ENCODE data around the gene MAD1L1. TPM values are rescaled to one million over a fixed set of nuclear protein-coding genes. Genes with fewer than 3 reads are reported as not detected.

The MAD1L1 gene
- total and polyA plus RNA-seq, 2 of the 8 experiments (the other 6 are each of a cell fraction or from before 2014, with no cell fraction given), result 40.4 to 44.6 TPM

DNA sequence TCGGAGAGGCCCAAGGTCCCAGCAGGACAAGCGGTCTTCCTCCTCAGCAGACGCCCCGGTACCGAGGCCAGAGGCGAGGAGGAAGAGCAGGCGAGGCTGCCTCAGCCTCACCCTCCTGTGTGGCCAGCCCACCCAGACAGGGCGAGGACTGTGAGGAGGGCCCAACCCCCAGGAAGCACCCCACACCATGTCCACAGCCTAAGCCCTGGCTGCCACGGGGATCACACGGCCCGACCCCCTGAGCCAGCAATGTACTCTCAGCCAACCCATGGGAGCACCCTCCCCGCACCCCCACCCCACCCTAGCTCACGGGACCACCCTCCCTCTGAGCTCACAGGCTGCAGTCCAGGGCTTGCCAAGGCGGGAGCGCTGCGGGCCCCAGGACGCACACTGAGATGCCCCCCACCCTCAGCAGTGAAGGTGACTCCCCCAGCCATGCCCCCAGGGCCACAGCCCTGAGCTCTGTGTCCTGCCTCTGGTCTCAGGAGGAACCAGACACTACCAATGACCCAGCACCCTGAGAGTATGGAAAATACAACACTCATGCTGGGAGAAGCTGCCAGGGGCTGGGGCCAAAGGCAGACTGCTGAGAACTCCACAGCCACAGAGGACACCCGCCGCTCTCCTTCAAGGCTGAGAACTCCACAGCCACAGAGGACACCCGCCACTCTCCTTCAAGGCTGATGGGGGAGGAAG, 93.6 kb downstream of the MAD1L1 start:
- Histone ChIP-seq H3K9ac (replicated peaks in 1 of 4; ENCODE audit: extremely low read depth in 1 of 4, low read depth in 3 of 4, low read length in 3 of 4) (no peak overlapping the region; a peak in 1 of 7 replicates), H2BK12ac (ENCODE audit: low read depth, low read length) (no peak overlapping the region), H3K27me3 (replicated peaks in 1 of 4; ENCODE audit: control insufficient read depth in 3 of 4, extremely low read depth in 1 of 4, insufficient read depth in 3 of 4, low read length in 3 of 4) (no peaks in the 10 kb centered on the region), H3K4me3 (ENCODE audit: extremely low read depth in 1 of 4, insufficient read depth in 2 of 4, low read depth in 3 of 4, low read length in 4 of 4) (no peak overlapping the region), H3K23me2 (ENCODE audit: low read depth, low read length) (no peaks in the 10 kb centered on the region), H3K56ac (replicated peaks; ENCODE audit: insufficient read length, low read depth, low read length) (no peak overlapping the region), H3K27ac (ENCODE audit: low read depth, low read length) (no peak overlapping the region), H3K4me2 (ENCODE audit: insufficient read depth in 1 of 2, low read depth in 2 of 2, low read length in 2 of 2) (no peak overlapping the region), H3K9me3 (ENCODE audit: insufficient read depth in 2 of 2, low read depth in 1 of 2, low read length in 1 of 2) (peaks cover 0 to 3% of the 10 kb centered on the region in 2 experiments; a peak in 2 of 4 replicates), H2BK5ac (ENCODE audit: low read depth, low read length) (no peak overlapping the region; the same call in 1 of the 2 replicates), H3K4ac (replicated peaks; ENCODE audit: insufficient read length, low read depth, low read length) (no peak overlapping the region), H2BK20ac (ENCODE audit: low read length) (no peak overlapping the region), H2AK5ac (ENCODE audit: low read depth, low read length) (0 out of 2 replicates have a peak overlapping the region, but pooled peaks have one; percentile 6), H4K5ac (ENCODE audit: insufficient read length, low read depth, low read length) (no peak overlapping the region), H3K4me1 (replicated peaks in 1 of 4; ENCODE audit: control insufficient read depth in 3 of 4, insufficient read depth in 4 of 4, low read length in 3 of 4) (peaks cover 0 to 4% (median 0%) of the 10 kb centered on the region in 4 experiments; a peak in 1 of 7 replicates), H4K20me1 (replicated peaks in 1 of 2; ENCODE audit: control insufficient read depth in 1 of 2, insufficient read depth in 2 of 2, low read length in 2 of 2) (peaks cover 0 to 2% of the 10 kb centered on the region in 2 experiments), H2BK120ac (replicated peaks; ENCODE audit: low read depth, low read length) (no peak overlapping the region), H3K18ac (ENCODE audit: extremely low read depth, low read length) (no peak overlapping the region; the same call in 1 of the 2 replicates), H4K8ac (ENCODE audit: extremely low read depth, insufficient read depth, low read length) (0 out of 2 replicates have a peak overlapping the region, but pooled peaks have one; percentile 12), H4K91ac (replicated peaks; ENCODE audit: insufficient read length, low read length) (no peak overlapping the region), H2BK15ac (ENCODE audit: low read length) (no peak overlapping the region), H3K79me1 (ENCODE audit: low read depth, low read length) (peaks cover 10% of the 10 kb centered on the region), H3K23ac (ENCODE audit: insufficient read length) (no peak overlapping the region), H3K36me3 (ENCODE audit: control insufficient read depth in 2 of 4, insufficient read depth in 4 of 4, low read length in 3 of 4) (peaks cover 0 to 18% (median 12%) of the 10 kb centered on the region in 4 experiments; a peak in 6 of 8 replicates), H2AFZ (ENCODE audit: low read length) (no peak overlapping the region), H3K79me2 (ENCODE audit: control insufficient read depth in 1 of 2, insufficient read depth in 2 of 2, low read length in 2 of 2) (no peaks in the 10 kb centered on the region), H3K14ac (ENCODE audit: insufficient read length) (no peak overlapping the region)
- no peak for DNase-seq (ENCODE audit: low read depth in 1 of 2, low spot score in 2 of 2)
- FAIRE-seq, result no peak
- POLR2A ChIA-PET (ENCODE audit: partially characterized antibody), result no interaction called here
- WGBS, 2 experiments (ENCODE audit: extremely low coverage in 1 of 2, insufficient coverage in 1 of 2, insufficient read length in 1 of 2, insufficient replicate concordance in 2 of 2, low coverage in 1 of 2, low lambda C conversion rate in 2 of 2, missing lambda C conversion rate in 1 of 2), result 93% methylated on average over 10 of the region's 20 CpGs; no CpG with 5 or more reads in 1 of the 2 experiments
- CTCF ChIA-PET (ENCODE audit: partially characterized antibody), result interaction anchor here (0.6 to 0.9 kb wide), 3 partner anchors 19 to 170 kb away, joined by 3 to 4 read pairs (median 3); no protein-coding TSS in a partner anchor
- TF ChIP-seq FOSL1 (IDR thresholded peaks at IDR 0.05; ENCODE audit: insufficient read depth, low read depth, low read length), result no peak
- TF ChIP-seq ASH2L (IDR thresholded peaks at IDR 0.05; ENCODE audit: low read length), result no peak
- no peak for TF ChIP-seq BCL11A (IDR thresholded peaks at IDR 0.05; ENCODE audit: low read depth in 2 of 2, low read length in 2 of 2)
- TF ChIP-seq ZNF274 (IDR thresholded peaks at IDR 0.05; ENCODE audit: borderline replicate concordance, extremely low read depth, low read length), result no peak
- TF ChIP-seq POLR2A (IDR thresholded peaks at IDR 0.05; ENCODE audit: control extremely low read depth in 1 of 2, low read depth in 2 of 2, low read length in 2 of 2), result no peak
- TF ChIP-seq EP300 (IDR thresholded peaks at IDR 0.05; ENCODE audit: borderline replicate concordance in 1 of 2, low read depth in 2 of 2, low read length in 2 of 2), result no peak
- no peak for TF ChIP-seq GABPA (IDR thresholded peaks at IDR 0.05; ENCODE audit: borderline replicate concordance, insufficient read depth, low read length)
- TF ChIP-seq SP4 (IDR thresholded peaks at IDR 0.05; ENCODE audit: low read length), result no peak
- no peak for TF ChIP-seq RBBP5 (IDR thresholded peaks at IDR 0.05; ENCODE audit: borderline replicate concordance, low read depth, low read length)
- no peak for TF ChIP-seq EZH2 (IDR thresholded peaks at IDR 0.05; ENCODE audit: low read depth, low read length, severe bottlenecking)
- TF ChIP-seq MAFK (IDR thresholded peaks at IDR 0.05; ENCODE audit: low read depth, low read length), result no peak
- TF ChIP-seq CBX8 (IDR thresholded peaks at IDR 0.05; ENCODE audit: borderline replicate concordance, low read depth, low read length), result no peak
- TF ChIP-seq HDAC6 (IDR thresholded peaks at IDR 0.05; ENCODE audit: low read depth, low read length), result no peak
